T-helper 1 cell treated with Interleukin-12 subunit alpha and Interleukin-12 subunit beta and Interleukin-4 antibody, amounts not matched to agents 30 μg/mL and 1 μg/mL, for 36 hours (primary cell): Measurements from ENCODE around the gene KLHDC8A.

Experiments
- H3K27ac Mint-ChIP-seq: one replicate; pipeline ENCODE4 v1.8.0; 2021; ENCODE audit warnings: mild to moderate bottlenecking, mixed read lengths
- H3K27me3 Mint-ChIP-seq: one replicate; pipeline ENCODE4 v1.8.0; 2021; ENCODE audit warnings: low read depth, mixed read lengths
- H3K36me3 Mint-ChIP-seq: one replicate; pipeline ENCODE4 v1.8.0; 2021; ENCODE audit warnings: low read depth, mixed read lengths
- H3K4me1 Mint-ChIP-seq: one replicate; pipeline ENCODE4 v1.8.0; 2021; ENCODE audit warnings: low read depth, mixed read lengths
- H3K4me3 Mint-ChIP-seq: one replicate; pipeline ENCODE4 v1.8.0; 2021; ENCODE audit warnings: mild to moderate bottlenecking, moderate library complexity, mixed read lengths
- H3K9me3 Mint-ChIP-seq: one replicate; pipeline ENCODE4 v1.8.0; 2021; ENCODE audit warnings: mixed read lengths

Gene KLHDC8A

GRCh38 chr1:205358579-205358978 lies 1.9 kb upstream of the KLHDC8A start:
- H3K36me3 Mint-ChIP-seq: no peaks in the 10 kb centered on the region
- H3K4me1 Mint-ChIP-seq: no peaks in the 10 kb centered on the region
- no peak overlapping the region for H3K4me3 Mint-ChIP-seq
- H3K27ac Mint-ChIP-seq: no peak overlapping the region
- no peaks in the 10 kb centered on the region for H3K9me3 Mint-ChIP-seq
- H3K27me3 Mint-ChIP-seq: peaks cover 41% of the 10 kb centered on the region

- no peak overlapping the region for H3K27ac Mint-ChIP-seq
- H3K4me3 Mint-ChIP-seq: no peak overlapping the region
- H3K9me3 Mint-ChIP-seq: no peaks in the 10 kb centered on the region
- peaks cover 41% of the 10 kb centered on the region for H3K27me3 Mint-ChIP-seq
- H3K4me1 Mint-ChIP-seq: no peaks in the 10 kb centered on the region
- H3K36me3 Mint-ChIP-seq: no peaks in the 10 kb centered on the region
Measured at GRCh38 chr1:205357567-205357966, 845 bp upstream of the KLHDC8A start.

- H3K4me1 Mint-ChIP-seq: no peaks in the 10 kb centered on the region
- no peak overlapping the region for H3K27ac Mint-ChIP-seq
- H3K27me3 Mint-ChIP-seq: peaks cover 23% of the 10 kb centered on the region
- H3K36me3 Mint-ChIP-seq: no peaks in the 10 kb centered on the region
- H3K9me3 Mint-ChIP-seq: no peaks in the 10 kb centered on the region
- no peak overlapping the region for H3K4me3 Mint-ChIP-seq
Measured at GRCh38 chr1:205355075-205355453, 1.7 kb downstream of the KLHDC8A start.

- Mint-ChIP-seq H3K36me3 (no peaks in the 10 kb centered on the region), H3K9me3 (no peaks in the 10 kb centered on the region), H3K4me3 (no peak overlapping the region), H3K4me1 (no peaks in the 10 kb centered on the region), H3K27ac (no peak overlapping the region), H3K27me3 (peaks cover 24% of the 10 kb centered on the region)
Measured at GRCh38 chr1:205354259-205355074, 2.3 kb downstream of the KLHDC8A start.

- H3K4me1 Mint-ChIP-seq: no peaks in the 10 kb centered on the region
- peaks cover 26% of the 10 kb centered on the region for H3K27me3 Mint-ChIP-seq
- no peaks in the 10 kb centered on the region for H3K9me3 Mint-ChIP-seq
- no peak overlapping the region for H3K4me3 Mint-ChIP-seq
- no peaks in the 10 kb centered on the region for H3K36me3 Mint-ChIP-seq
- H3K27ac Mint-ChIP-seq: no peak overlapping the region
Measured at GRCh38 chr1:205353612-205354011, 3.1 kb downstream of the KLHDC8A start.

- no peaks in the 10 kb centered on the region for H3K9me3 Mint-ChIP-seq
- H3K27ac Mint-ChIP-seq: no peak overlapping the region
- H3K4me3 Mint-ChIP-seq: no peak overlapping the region
- H3K4me1 Mint-ChIP-seq: no peaks in the 10 kb centered on the region
- H3K27me3 Mint-ChIP-seq: peaks cover 27% of the 10 kb centered on the region
- H3K36me3 Mint-ChIP-seq: no peaks in the 10 kb centered on the region
Measured at GRCh38 chr1:205353191-205353590, 3.5 kb downstream of the KLHDC8A start.

GRCh38 chr1:205351984-205352713 lies 4.6 kb downstream of the KLHDC8A start:
- Mint-ChIP-seq H3K9me3 (no peaks in the 10 kb centered on the region), H3K27me3 (peaks cover 25% of the 10 kb centered on the region), H3K27ac (no peak overlapping the region), H3K4me3 (no peak overlapping the region), H3K4me1 (no peaks in the 10 kb centered on the region), H3K36me3 (no peaks in the 10 kb centered on the region)

GRCh38 chr1:205350691-205351141 lies 6.0 kb downstream of the KLHDC8A start:
- Mint-ChIP-seq H3K4me1 (no peaks in the 10 kb centered on the region), H3K9me3 (no peaks in the 10 kb centered on the region), H3K27me3 (peaks cover 40% of the 10 kb centered on the region), H3K27ac (no peak overlapping the region), H3K36me3 (no peaks in the 10 kb centered on the region), H3K4me3 (no peak overlapping the region)

GRCh38 chr1:205350124-205350523 lies 6.6 kb downstream of the KLHDC8A start:
- Mint-ChIP-seq H3K36me3 (no peaks in the 10 kb centered on the region), H3K27me3 (peaks cover 46% of the 10 kb centered on the region), H3K9me3 (no peaks in the 10 kb centered on the region), H3K4me3 (no peak overlapping the region), H3K27ac (no peak overlapping the region), H3K4me1 (no peaks in the 10 kb centered on the region)

GRCh38 chr1:205348554-205349487 lies 7.9 kb downstream of the KLHDC8A start:
- Mint-ChIP-seq H3K9me3 (no peaks in the 10 kb centered on the region), H3K27ac (no peak overlapping the region), H3K27me3 (peaks cover 57% of the 10 kb centered on the region), H3K4me1 (peaks cover 7% of the 10 kb centered on the region), H3K36me3 (no peaks in the 10 kb centered on the region), H3K4me3 (no peak overlapping the region)

- peaks cover 7% of the 10 kb centered on the region for H3K4me1 Mint-ChIP-seq
- peaks cover 65% of the 10 kb centered on the region for H3K27me3 Mint-ChIP-seq
- no peak overlapping the region for H3K4me3 Mint-ChIP-seq
- H3K36me3 Mint-ChIP-seq: no peaks in the 10 kb centered on the region
- no peaks in the 10 kb centered on the region for H3K9me3 Mint-ChIP-seq
- no peak overlapping the region for H3K27ac Mint-ChIP-seq
Measured at GRCh38 chr1:205346956-205347574, 9.7 kb downstream of the KLHDC8A start.

- H3K4me3 Mint-ChIP-seq: no peak overlapping the region
- no peaks in the 10 kb centered on the region for H3K36me3 Mint-ChIP-seq
- peaks cover 7% of the 10 kb centered on the region for H3K4me1 Mint-ChIP-seq
- no peaks in the 10 kb centered on the region for H3K9me3 Mint-ChIP-seq
- no peak overlapping the region for H3K27ac Mint-ChIP-seq
- peaks cover 76% of the 10 kb centered on the region for H3K27me3 Mint-ChIP-seq
Measured at GRCh38 chr1:205345761-205346160, 11.0 kb downstream of the KLHDC8A start.

GRCh38 chr1:205344066-205344928 lies 12.4 kb downstream of the KLHDC8A start:
- no peak overlapping the region for H3K27ac Mint-ChIP-seq
- H3K4me1 Mint-ChIP-seq: peaks cover 7% of the 10 kb centered on the region
- no peaks in the 10 kb centered on the region for H3K36me3 Mint-ChIP-seq
- no peaks in the 10 kb centered on the region for H3K9me3 Mint-ChIP-seq
- H3K27me3 Mint-ChIP-seq: peaks cover 72% of the 10 kb centered on the region
- peak overlapping the region; percentile 40 for H3K4me3 Mint-ChIP-seq
